Ureter (tissue), 1 donor: ENCODE results near the gene OSBP2. TPM values are rescaled to one million over a fixed set of nuclear protein-coding genes. Genes with fewer than 3 reads are reported as not detected.
A peak's percentile ranks its signal among the peaks of the same experiment; 100 is the strongest.

ENCODE experiments used
- DNase-seq: peaks from one replicate; pipeline ENCODE4 v3.0.0-alpha.2; 2020; ENCODE audit warnings: low spot score
- total RNA-seq: library from RNA; stranded (reverse); gene quantifications from one replicate; pipeline ENCODE4 v1.2.4, GENCODE V29; 2023
- donor health status: DM: yes; HTN: yes; CAD: no.

OSBP2 gene
- total RNA-seq, 1 donor from 2014 or later: 4.3 TPM

DNA sequence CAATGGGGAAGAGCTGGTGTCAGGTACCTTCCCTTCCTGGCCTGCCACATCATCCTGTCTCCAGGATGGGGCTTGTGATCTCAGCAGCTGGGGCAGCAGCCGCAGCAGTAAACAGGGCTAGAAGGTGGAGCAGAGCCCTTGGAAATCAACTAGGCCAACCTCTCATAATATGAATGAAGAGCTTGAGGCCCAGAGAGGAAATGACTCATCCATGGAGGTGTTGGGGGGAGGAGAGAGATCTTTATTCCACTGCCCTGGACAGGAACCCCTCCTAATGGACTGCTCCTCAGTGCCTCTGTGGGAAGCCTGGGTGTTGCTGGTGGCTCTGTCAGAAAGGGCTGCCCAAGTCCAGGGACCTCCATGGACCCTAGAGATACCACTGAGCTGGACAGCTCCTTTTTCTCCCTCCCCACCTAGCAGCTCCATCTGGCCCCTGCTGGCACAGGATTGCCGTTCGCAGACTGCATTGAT lies 111.8 kb downstream of the OSBP2 start:
- no peak for DNase-seq

GRCh38 chr22:30809086-30809485 lies 114.4 kb downstream of the OSBP2 start:
- no peak for DNase-seq

- no peak for DNase-seq
Observed at GRCh38 chr22:30810105-30810504, 115.4 kb downstream of the OSBP2 start.

- no peak for DNase-seq
Observed at GRCh38 chr22:30813936-30814335, 119.3 kb downstream of the OSBP2 start.

GRCh38 chr22:30816413-30816812 lies 121.7 kb downstream of the OSBP2 start:
- DNase-seq: no peak

GRCh38 chr22:30821381-30821780 lies 126.7 kb downstream of the OSBP2 start:
- DNase-seq: no peak

- DNase-seq: no peak
Observed at GRCh38 chr22:30821863-30822215, 127.2 kb downstream of the OSBP2 start.

GRCh38 chr22:30822216-30823014 lies 127.7 kb downstream of the OSBP2 start:
- no peak for DNase-seq

DNA sequence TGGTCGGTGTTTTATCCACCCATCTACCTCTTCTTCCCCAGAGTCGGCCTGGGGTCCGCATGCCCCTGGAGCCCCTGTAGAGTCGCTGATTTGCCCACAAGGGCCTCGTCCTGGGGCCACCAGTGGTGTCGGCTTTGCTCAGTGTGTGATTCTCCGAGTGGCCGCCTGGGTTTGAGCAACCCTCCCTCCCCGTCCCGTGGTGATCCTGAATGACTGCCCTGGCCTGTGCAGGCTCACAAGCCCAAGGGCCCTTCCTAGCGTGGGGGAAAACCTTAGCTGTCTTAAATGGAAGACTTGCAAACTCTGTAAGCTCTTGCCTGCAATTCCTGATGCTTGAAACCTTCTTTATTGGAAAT lies 128.3 kb downstream of the OSBP2 start:
- no peak for DNase-seq

DNA sequence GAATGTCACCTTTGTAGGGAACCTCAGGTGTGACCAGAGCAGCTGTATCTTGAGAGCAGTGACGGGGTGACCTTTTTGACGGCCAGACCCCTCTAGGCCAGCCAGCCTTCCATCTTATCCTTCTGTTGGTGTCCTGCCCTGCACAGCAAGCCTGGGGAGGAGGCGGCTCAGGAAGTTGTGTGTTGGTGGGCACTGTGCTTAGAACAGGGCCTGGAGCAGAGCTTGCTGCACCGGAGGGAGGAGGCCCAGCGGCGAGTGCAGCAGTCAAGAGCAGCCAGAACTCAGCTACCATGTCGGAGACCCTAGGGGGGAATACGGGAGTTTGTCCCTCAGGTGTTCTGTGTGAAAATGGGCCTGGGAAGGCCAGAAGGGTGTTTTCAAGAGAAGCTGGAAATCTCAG lies 129.4 kb downstream of the OSBP2 start:
- no peak for DNase-seq

GRCh38 chr22:30824711-30825110 lies 130.0 kb downstream of the OSBP2 start:
- no peak for DNase-seq

DNA sequence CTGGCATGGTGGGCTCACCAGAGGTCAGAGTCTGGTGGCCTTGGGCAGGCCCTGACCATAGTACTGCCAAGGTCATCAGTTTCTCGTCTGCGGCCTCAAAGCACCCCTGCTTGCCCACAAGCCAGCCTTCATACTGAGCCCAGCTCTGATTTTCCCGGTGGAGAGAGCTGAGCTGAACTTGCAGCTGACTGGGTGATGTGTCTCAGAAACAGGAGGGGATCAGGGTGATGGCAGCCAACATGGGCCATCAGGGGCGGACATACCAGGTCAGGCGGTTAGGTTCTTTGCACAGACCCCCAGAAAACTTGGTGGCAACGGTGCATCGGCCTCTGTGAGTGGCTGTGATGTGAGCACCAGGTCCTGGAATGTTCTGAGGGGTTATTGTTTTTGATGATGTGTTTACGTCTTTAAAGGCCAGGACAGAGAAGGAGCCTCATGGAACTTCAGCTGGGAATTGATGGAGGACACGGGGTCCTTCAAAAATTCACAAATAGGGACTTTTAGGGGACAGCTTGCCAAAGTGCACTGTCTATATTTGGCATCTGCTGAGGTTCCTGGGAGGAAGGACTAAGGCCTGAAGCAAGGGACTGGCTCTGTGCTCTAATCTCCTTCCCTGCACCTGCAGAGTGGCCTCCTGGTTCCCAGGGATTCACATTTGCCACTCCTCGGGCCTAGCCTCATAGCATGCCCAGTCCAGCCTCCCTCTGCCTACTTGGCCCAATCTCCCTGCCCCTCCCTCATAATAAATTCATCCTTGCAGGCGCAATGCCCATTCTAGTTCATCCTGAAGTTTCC lies 131.2 kb downstream of the OSBP2 start:
- no peak for DNase-seq

DNA sequence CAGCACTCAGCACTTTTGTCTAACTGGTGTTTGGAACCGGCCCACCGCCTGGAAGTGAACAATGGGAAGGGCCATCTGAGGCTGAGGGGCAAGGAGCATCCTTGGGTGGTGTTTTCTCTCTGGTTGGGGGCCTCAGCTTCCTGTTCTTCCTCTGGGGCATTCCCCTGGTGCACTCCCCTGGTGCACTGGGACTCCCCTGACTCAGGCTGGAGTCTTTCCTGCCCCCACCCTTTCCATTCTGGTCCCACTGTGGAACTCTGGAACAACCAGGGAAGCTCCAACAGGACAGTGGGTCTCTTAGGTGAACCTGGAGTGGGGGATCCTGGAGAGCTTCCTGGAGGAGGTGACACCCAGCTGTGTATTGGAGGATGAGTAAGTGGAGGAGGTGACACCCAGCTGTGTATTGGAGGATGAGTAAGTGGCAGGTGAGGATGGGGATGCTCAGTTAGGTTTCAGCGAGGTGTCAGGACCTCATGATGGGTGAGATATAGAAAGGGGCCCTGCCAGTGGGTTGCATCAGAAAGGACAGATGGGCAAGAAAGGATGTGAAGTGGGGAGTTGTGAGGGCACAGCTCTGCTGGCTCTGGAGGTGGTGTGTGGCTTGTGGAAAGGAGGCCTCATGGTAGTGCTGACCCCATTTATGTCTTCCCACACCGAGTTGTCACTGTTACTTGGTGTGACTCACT lies 132.1 kb downstream of the OSBP2 start:
- DNase-seq: no peak

DNA sequence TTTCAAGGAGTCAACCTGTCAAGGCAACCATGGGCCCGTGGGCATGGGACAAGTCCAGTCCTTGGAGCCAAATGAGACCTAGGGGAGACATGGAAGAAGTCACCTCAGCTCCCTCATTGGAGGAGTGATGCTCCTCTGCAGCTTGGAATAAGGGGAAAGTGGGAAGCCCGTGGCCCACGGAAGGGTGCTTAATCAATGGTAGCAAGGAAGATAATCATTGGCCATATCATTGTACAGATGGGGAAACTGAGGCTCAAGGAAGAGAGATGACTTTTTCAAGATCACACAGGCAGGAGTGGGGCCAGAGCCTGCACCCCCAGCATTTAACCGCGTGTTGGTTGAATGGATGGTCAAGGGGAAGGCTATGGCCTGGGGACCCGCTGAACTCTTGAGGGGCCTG lies 133.0 kb downstream of the OSBP2 start:
- no peak for DNase-seq

GRCh38 chr22:30828187-30829155 lies 133.8 kb downstream of the OSBP2 start:
- no peak for DNase-seq

GRCh38 chr22:30829901-30830550 lies 135.4 kb downstream of the OSBP2 start:
- no peak for DNase-seq

DNA sequence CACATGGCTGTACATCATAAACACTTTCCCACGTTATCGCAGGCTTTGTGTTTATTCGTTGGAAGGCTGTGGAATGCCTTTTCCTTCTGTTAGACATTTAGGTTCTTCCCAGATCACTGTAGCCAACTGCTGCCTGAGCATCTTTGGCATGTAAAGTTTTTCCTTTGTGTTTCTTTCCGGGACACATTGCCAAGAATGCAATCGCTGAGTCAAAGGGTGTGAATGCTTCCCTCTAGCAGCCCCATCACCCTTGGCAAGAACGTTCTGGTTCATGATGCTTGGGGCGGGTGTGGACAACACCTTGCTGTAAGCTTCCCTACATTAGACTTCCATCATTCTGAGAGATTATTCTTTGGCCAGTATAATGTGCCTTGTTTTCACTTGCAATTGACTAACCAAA lies 136.2 kb downstream of the OSBP2 start:
- peak; percentile 73 for DNase-seq

- no peak for DNase-seq
Observed at GRCh38 chr22:30832407-30832987, 137.8 kb downstream of the OSBP2 start.

GRCh38 chr22:30833322-30833721 lies 138.6 kb downstream of the OSBP2 start:
- DNase-seq: no peak

GRCh38 chr22:30837531-30837930 lies 142.9 kb downstream of the OSBP2 start:
- no peak for DNase-seq

DNA sequence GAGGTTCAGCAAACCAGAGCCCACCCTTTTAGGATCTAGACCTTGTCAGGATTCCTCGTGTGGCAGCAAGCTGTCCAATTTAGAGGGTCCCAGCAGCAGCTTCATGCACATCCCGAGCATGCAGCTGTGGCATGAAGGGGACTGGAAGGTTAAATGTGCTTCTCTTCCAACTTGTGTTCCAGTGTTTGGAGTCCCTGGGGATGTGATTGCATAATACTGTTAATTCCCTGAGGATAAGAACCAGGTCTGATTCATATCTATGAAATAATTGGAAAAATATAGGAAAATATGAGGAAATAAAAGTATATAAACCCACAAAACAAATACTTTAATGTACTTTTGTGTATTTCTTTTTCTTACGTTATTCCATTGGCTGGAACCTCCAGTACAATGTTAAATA lies 143.4 kb downstream of the OSBP2 start:
- DNase-seq: no peak
